ENCODE results near the gene ALK. TPM values are rescaled to one million over a fixed set of nuclear protein-coding genes. Genes with fewer than 3 reads are reported as not detected.

ALK gene
- total RNA-seq (2014; rRNA removed) (0.81 and 0.87 TPM in 2 replicates), Bru-seq, nascent RNA (percentile 30 among the genes with signal in this experiment), BruChase-seq, experiment 1, labeled RNA remaining after a 6-hour chase (percentile 20 among the genes with signal in this experiment), BruChase-seq, experiment 2, labeled RNA remaining after a 2-hour chase (percentile 29 among the genes with signal in this experiment)
- long read RNA-seq, partial matches to known transcripts, result 0 of 1 reads
- long read RNA-seq, other reads (novel, unspliced or antisense), result 1 of 1 reads

DNA sequence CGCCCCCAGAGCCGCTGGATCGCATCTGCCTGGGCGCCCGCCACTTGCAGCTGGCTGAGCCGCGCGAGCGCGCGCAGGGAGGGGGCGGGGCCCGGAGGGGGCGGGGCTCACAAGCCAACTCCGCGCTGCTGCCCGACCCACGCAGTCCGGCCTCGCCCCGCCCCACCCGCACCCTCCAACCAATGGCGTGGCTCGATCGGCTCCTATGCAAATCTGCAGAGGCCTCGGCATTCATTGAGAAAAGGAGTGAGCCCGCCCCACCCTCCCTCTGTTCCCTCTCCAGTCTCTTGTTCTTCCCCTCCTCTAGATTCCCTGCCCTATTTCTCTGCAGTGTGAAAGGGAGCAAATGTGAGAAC is at the start of gene ALK:
Gene ALK, minus strand, starts transcription at position 27 of the 356 bp plus-strand sequence. CDS start 927 bp downstream, outside the sequence.
- intact Hi-C loops (cut with micrococcal nuclease), result loop anchor here (5.0 kb wide), 2 partner anchors 259 to 624 kb away; no protein-coding TSS in a partner anchor
- no peak for TF ChIP-seq EZH2 (IDR thresholded peaks at IDR 0.05; ENCODE audit: low read length, unreplicated experiment)
- TF ChIP-seq EZH2phosphoT487 (IDR thresholded peaks at IDR 0.05; ENCODE audit: borderline replicate concordance, low read length), result no peak
- TF ChIP-seq, protein P1, sequence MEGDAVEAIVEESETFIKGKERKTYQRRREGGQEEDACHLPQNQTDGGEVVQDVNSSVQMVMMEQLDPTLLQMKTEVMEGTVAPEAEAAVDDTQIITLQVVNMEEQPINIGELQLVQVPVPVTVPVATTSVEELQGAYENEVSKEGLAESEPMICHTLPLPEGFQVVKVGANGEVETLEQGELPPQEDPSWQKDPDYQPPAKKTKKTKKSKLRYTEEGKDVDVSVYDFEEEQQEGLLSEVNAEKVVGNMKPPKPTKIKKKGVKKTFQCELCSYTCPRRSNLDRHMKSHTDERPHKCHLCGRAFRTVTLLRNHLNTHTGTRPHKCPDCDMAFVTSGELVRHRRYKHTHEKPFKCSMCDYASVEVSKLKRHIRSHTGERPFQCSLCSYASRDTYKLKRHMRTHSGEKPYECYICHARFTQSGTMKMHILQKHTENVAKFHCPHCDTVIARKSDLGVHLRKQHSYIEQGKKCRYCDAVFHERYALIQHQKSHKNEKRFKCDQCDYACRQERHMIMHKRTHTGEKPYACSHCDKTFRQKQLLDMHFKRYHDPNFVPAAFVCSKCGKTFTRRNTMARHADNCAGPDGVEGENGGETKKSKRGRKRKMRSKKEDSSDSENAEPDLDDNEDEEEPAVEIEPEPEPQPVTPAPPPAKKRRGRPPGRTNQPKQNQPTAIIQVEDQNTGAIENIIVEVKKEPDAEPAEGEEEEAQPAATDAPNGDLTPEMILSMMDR (conservative IDR thresholded peaks at IDR 0.05; ENCODE audit: low read depth, low read length), result no peak
- POLR2A ChIA-PET (ENCODE audit: unreplicated experiment), result no interaction called here
- no peaks in the 10 kb centered on the region for H4K20me1 ChIP-seq (ENCODE audit: low read length)
- CTCF ChIA-PET, result interaction anchor here (0.6 kb wide), 2 partner anchors 115 to 627 kb away, joined by 3 to 7 read pairs; no protein-coding TSS in a partner anchor
- H3K79me2 ChIP-seq (ENCODE audit: low read length), result no peaks in the 10 kb centered on the region
- peak within 1 kb of the TSS; percentile 93 for H3K4me2 ChIP-seq (ENCODE audit: low read length)
- H3K36me3 ChIP-seq (ENCODE audit: low read depth, low read length), result no peaks in the 10 kb centered on the region
- H2AFZ ChIP-seq (ENCODE audit: low read length), result peak within 1 kb of the TSS; percentile 87
- H3F3A ChIP-seq (ENCODE audit: low read length, unreplicated experiment), result no peaks in the 10 kb centered on the region
- ATAC-seq (peak; percentile 96), DNase-seq (peak; percentile 93)
- no peak within 1 kb of the TSS for H3K9ac ChIP-seq (ENCODE audit: low read length)
- no peaks in the 10 kb centered on the region for H3K9me3 ChIP-seq (ENCODE audit: low read length)
- peak within 1 kb of the TSS; percentile 77 for H3K4me3 ChIP-seq (ENCODE audit: low read length)
- no peak within 1 kb of the TSS for H3K27ac ChIP-seq (ENCODE audit: low read length)
- H3K27me3 ChIP-seq (ENCODE audit: low read length), result peaks cover 11% of the 10 kb centered on the region; the same call in 1 of the 2 replicates
- H3K4me1 ChIP-seq (ENCODE audit: insufficient read depth, low read length), result peaks cover 13% of the 10 kb centered on the region; the same call in 1 of the 2 replicates
- H3K9me2 ChIP-seq (replicated peaks; ENCODE audit: low read length), result no peaks in the 10 kb centered on the region
- BruUV-seq (replicated peaks), result no TSS peak

DNA sequence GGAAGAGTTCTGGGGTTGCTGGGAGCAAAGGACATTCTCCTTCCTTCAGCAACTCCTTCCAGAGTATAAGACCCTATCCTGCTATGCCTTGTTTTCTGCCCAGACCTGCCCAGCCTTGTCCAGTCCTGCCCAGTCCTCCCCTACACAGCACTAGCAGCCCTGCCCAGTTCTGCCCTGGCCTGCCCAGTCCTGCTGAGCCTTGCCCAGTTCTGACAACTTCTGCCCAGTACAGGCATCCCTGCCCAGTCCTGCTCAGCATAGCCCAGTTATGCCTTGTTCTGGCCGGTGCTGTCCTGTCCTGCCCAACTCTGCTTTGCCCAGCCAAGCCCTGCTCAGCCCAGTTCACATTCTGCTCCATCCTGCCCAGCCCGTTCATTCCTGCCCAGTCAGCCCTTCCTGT is 44.9 kb upstream of the ALK start:
- no peak for TF ChIP-seq EZH2 (IDR thresholded peaks at IDR 0.05; ENCODE audit: low read length, unreplicated experiment)
- TF ChIP-seq EZH2phosphoT487 (IDR thresholded peaks at IDR 0.05; ENCODE audit: borderline replicate concordance, low read length), result no peak
- TF ChIP-seq, protein P1 (conservative IDR thresholded peaks at IDR 0.05; ENCODE audit: low read depth, low read length), result no peak
- POLR2A ChIA-PET (ENCODE audit: unreplicated experiment), result no interaction called here
- peaks cover 93% of the 10 kb centered on the region for H3K27me3 ChIP-seq (ENCODE audit: low read length)

DNA sequence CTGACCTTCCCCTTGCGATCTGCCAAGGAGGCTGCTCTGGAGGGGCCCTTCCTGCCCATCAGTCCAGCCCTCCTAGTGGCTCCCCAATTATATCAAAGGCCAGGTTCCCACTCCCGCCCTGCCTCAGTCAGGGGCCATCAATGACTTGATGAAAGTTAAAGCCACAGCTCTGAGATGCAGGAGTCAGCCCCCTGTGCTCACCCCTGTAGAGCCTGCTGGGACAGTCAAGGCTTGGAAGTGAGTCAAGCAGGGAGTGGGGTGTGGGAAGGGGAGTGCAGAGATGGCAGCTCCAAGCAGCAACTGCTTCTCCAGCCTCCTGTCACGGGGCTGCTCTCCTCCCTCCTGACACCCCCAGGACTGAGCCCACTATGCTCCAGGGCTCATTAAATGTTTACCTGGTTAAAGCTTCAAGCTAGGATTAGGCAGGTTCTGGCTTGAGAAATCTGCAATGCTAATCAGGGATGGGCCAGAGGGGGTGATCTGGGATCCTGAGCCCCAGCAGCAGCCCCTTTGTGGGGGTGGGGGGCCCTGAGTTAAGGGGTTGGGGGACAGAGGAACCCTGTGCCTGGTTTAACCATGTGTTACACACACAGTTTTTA is 42.7 kb upstream of the ALK start:
- CTCF ChIA-PET, result no interaction called here
- Histone ChIP-seq H3K4me1 (ENCODE audit: insufficient read depth, low read length) (no peaks in the 10 kb centered on the region), H3K9me3 (ENCODE audit: low read length) (no peaks in the 10 kb centered on the region), H3K36me3 (ENCODE audit: low read depth, low read length) (no peaks in the 10 kb centered on the region), H3K9ac (ENCODE audit: low read length) (no peak overlapping the region), H4K20me1 (ENCODE audit: low read length) (no peaks in the 10 kb centered on the region), H3K4me3 (ENCODE audit: low read length) (no peak overlapping the region), H3K27me3 (ENCODE audit: low read length) (peaks cover 93% of the 10 kb centered on the region), H3K27ac (ENCODE audit: low read length) (no peak overlapping the region), H2AFZ (ENCODE audit: low read length) (no peak overlapping the region), H3F3A (ENCODE audit: low read length, unreplicated experiment) (no peaks in the 10 kb centered on the region), H3K79me2 (ENCODE audit: low read length) (no peaks in the 10 kb centered on the region), H3K9me2 (replicated peaks; ENCODE audit: low read length) (no peaks in the 10 kb centered on the region), H3K4me2 (ENCODE audit: low read length) (no peak overlapping the region)
- no TSS peak for BruUV-seq (replicated peaks)
- no peak for ATAC-seq
- no peak for DNase-seq
- no peak for TF ChIP-seq EZH2phosphoT487 (IDR thresholded peaks at IDR 0.05; ENCODE audit: borderline replicate concordance, low read length)
- TF ChIP-seq, protein P1 (conservative IDR thresholded peaks at IDR 0.05; ENCODE audit: low read depth, low read length), result no peak
- no peak for TF ChIP-seq EZH2 (IDR thresholded peaks at IDR 0.05; ENCODE audit: low read length, unreplicated experiment)
- intact Hi-C loops (cut with micrococcal nuclease), result no loop called here
- POLR2A ChIA-PET (ENCODE audit: unreplicated experiment), result no interaction called here

More for the DNA sequence above, 44.9 kb upstream of the ALK start:
- CTCF ChIA-PET, result no interaction called here
- no peaks in the 10 kb centered on the region for H3K79me2 ChIP-seq (ENCODE audit: low read length)
- no peak overlapping the region for H2AFZ ChIP-seq (ENCODE audit: low read length)
- H3K9me2 ChIP-seq (replicated peaks; ENCODE audit: low read length), result no peaks in the 10 kb centered on the region
- no peak for ATAC-seq
- no peak overlapping the region for H3K9ac ChIP-seq (ENCODE audit: low read length)
- no peak for DNase-seq
- no TSS peak for BruUV-seq (replicated peaks)
- H3K4me1 ChIP-seq (ENCODE audit: insufficient read depth, low read length), result no peaks in the 10 kb centered on the region
- no peaks in the 10 kb centered on the region for H3F3A ChIP-seq (ENCODE audit: low read length, unreplicated experiment)
- no peak overlapping the region for H3K4me2 ChIP-seq (ENCODE audit: low read length)
- no peaks in the 10 kb centered on the region for H4K20me1 ChIP-seq (ENCODE audit: low read length)
- H3K36me3 ChIP-seq (ENCODE audit: low read depth, low read length), result no peaks in the 10 kb centered on the region
- no peaks in the 10 kb centered on the region for H3K9me3 ChIP-seq (ENCODE audit: low read length)
- intact Hi-C loops (cut with micrococcal nuclease), result no loop called here
- no peak overlapping the region for H3K4me3 ChIP-seq (ENCODE audit: low read length)
- H3K27ac ChIP-seq (ENCODE audit: low read length), result no peak overlapping the region
